Activated T-cell treated with anti-CD3 and anti-CD28 coated beads for 1 hour (primary cell): Measurements from ENCODE around the gene NAT10.
A peak's percentile ranks its signal among the peaks of the same experiment; 100 is the strongest.
"Not testable (repeated sequence)": the region's sequence is repeated elsewhere in the genome, so short reads cannot be mapped to it uniquely, and the experiment has no call there.

Experiments used
- DNase-seq: peaks from one replicate; pipeline ENCODE4 v3.0.0-alpha.2; 2020; ENCODE audit warnings: low read depth

NAT10 gene

DNA sequence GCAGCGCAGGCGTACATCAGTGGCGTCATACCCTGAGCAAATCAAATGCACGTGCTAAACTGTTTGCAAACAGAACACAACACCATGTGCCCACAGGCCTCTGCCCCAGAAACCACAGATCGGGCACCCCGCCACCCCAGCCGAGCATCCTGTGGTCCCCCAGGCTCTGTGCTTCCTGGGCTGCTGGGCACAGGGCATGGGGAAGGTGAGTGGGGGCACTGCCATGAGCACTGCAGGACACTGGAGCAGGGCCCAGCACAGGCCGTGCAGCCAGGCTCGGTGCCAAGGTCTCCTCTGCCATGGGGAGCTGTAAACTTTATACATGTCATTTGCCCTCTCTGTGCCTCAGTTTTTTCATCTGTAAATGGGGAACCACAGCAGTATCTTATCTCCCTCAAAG is 62.5 kb downstream of the NAT10 start:
- DNase-seq = no peak

DNA sequence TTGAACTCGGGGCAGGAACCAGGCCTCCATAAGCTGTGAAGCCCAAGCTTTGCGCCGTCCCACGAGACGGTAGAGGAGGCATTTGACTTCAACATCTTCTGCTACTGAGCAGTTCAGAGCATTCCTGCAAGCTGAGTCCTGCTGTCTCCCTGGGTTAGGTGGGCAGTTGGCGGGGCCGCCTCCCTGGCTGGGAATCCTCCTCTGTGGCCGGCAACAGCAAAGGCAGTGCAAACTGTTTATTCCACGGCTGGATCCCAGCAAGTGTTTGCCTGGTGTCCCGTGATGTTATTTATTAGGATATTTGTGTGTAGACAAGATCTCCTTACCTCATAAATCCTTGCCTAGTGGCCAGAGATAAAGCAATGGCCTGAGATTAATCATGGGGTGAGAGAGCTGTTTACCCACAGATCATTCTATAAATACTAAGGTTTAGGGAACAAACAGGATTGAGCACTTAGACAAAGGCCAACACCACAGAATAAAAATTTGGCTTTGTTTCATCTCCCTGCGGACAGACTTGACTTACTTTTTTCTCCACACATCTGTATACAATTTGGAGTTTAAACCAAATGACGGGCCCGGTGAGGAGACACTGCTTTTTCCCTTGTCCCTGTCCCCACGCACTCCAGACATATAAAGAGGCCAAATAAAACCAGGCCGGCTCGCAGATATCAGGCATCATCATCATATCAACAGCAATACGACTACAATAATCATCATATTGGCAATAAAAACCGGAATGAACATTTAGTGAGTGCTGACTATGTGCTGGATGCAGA is 63.4 kb downstream of the NAT10 start:
- DNase-seq = no peak

GRCh38 chr11:34169686-34170085 is 64.3 kb downstream of the NAT10 start:
- no peak for DNase-seq

DNA sequence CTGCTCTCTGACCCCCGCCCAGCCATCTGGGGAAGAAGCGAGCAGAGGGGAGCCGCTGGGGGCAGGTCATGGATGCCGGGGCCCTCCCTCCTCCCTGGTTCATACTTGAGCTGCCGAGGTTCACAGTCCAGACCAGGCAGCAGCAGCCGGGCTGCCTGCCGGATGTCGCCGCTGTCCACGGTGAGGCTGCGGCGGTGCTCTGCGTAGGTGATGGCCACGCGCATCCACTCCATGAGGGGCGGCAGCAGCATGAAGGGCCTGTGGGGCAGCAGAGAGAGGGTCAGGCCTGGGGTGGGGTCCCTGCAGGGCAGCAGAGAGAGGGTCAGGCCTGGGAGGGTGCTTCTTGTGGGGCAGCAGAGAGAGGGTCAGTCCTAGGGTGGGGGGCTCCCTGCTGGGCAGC is 67.6 kb downstream of the NAT10 start:
- no peak for DNase-seq

DNA sequence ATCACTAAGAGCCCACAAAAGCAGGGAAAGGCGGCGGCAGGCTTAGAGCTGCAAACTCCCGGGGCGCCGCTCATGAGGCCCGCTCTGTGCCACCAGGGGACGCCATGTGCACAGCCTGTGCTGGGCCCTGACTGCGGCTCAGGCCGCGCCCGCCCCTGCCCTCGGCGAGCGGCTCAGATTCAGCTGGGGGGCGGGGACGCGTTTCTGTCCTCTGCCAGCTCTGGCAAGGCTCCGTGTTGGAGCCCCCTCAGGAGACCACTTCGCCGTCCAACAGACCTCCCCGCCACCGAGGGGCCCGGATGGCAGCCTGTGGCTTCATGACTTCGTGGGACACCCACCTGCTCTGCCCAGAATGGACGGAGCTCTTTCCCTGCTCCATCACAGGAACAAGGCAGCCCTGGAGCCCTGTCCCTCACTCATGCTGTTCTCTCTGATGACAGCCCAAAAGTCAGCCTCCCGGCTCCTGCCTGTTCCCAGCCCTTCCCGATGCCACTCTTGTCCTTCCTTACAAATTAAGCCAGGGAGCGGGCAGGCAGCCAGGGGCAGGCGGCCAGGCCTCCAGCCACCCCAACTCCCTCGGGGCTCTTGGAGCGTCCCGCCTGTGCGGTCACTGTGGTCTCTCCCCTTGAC is 69.1 kb downstream of the NAT10 start:
- DNase-seq = peak; percentile 72

DNA sequence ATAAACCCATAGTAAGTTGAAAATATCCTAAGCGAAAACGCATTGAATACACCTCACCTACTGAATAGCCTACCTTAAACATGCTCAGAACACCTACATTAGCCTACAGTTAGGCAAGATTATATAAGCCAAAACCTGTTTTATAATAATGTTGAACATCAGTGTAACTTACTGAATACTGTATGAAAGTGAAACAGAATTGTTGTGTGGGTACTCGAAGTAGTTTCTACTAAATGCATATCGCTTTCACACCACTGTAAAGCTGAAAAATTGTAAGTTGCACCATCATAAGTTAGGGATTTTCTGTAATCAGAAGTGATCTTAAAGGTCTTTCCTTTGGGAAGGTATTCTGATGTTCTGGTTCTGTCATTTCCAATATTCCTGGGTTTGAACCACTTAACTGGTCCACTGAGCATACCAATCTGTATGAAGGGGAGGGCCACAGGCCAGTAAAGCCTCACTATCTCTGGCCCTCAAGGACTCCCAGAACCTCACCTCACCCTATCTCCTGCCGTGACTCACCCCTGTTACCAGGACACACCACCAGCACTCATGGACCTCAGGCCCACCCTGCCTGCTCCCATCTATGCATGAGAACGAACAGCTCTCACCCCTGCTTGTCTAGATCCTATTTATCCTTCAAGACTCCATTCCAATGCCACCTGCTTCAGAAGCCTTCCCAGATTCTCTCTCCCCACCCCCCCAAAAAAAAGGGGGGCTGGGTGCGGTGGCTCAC is 70.0 kb downstream of the NAT10 start:
- no peak for DNase-seq

DNA sequence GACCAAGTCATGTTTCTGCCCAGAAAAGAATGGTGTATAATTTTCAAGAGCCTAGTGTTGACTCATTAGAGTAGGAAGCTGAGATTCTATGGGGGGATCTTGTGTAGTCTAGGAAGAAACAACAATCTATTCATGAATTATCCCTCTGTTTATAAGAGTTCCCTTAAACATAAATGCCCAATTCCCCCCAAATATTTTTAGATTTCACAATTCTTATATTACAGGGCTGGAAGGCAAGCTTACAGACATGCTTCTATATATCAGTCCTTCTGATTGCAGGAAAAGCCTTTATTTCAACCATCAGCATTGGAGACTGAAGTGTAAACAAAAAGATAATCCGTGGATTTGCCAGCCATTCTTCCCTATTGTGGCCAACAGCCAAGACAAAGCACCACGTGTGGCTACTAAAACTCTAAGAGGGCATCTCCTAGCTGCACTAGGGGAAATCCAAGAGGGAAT is 71.4 kb downstream of the NAT10 start:
- no peak for DNase-seq

- no peak for DNase-seq
Observed at GRCh38 chr11:34178209-34178821, 72.9 kb downstream of the NAT10 start.

DNA sequence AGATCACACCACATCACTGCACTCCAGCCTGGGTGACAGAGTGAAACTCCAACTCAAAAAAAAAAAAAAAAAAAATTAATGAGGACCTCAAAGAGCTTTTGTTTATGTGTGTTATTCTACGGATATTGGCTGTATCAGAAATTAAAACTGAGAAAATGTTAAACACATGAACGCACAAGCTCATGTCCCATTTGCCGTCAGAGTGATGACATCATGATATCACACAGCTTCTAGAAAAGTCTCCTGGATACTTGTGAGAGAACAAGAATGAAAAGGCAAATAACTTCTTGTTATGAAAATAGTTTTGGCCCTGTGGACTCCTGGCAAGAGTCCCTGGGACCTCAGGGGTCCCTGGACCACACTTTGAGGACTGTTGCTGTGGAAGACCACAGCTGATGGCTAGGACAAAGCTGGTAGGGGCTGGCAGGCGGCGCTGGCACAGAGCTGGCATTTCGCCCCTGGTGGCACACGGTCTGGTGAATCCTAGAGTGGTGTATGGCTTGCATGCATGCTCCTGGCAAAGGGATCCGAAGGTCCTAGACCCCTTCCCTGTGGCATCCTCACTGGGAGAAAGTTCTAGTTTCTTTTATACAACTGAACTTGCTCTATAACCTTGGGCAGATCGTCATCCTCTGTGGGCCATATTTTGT is 73.7 kb downstream of the NAT10 start:
- no peak for DNase-seq

DNA sequence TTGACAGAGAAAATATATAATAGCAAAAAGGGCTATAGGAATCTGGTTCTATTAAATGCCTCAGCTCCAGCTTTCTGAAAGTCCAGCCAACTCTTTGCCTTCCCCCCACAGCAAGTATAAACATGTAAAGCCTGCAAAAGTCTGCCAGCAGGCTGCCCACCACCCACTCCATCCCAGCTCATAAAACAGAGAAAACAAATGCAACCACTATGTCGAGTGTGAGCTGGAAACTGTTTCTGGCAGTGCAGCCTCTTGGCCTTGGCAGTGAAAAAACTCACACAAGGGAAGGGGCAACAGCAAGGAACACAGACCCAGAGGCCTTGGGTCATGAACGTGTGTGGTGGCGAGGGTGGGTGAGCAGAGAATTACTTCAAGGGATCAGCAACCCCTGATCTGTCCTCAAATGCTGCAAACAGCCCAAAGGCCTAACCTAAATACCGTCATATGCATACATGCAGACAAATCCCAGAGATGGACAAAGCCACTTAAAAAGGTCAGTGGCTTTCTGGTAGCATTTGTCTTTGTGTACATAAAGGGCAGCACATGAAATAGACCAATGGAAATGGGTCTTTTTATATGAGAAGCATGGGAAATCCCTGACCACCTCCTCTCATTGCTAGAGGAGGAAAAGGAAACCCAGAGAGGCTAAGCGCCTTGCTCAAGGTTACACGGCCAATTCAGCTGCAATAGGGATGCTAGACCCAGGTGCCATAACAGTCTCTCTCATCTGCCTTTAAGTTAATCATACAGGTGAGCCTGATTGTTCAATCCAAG is 74.8 kb downstream of the NAT10 start:
- DNase-seq = no peak

DNA sequence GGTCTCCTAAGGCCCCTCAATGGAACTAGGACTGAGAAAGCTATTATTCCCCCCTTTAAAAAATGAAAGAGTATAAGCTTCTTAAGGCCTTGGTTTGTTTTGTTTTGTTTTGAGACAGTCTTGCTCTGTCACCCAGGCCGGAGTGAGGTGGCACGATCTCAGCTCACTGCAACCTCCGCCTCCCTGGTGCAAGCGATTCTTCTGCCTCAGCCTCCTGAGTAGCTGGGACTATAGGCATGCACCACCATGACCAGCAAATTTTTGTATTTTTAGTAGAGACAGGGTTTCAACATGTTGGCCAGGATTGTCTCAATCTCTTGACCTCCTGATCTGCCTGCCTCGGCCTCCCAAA is 75.4 kb downstream of the NAT10 start:
- DNase-seq = not testable (repeated sequence)

DNA sequence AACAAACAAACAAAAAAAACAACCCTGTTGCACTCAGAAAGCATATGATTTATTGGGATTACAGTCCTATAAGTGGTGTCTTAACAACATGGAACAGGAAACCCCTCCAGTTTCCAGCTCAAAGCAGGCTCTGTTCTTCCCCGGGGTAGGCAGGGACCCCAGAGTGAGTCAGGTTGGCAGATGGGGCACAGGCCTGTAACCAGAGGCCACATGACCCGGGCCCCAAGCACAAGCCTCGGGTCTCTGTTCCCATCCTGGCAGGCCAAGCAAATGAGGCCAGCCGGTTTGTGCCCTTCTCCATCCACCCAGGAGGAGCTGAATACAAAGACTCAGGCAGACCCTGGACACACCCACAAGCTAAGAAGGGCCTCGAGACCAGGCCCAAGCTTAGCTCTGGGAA is 75.8 kb downstream of the NAT10 start:
- no peak for DNase-seq

- no peak for DNase-seq
Observed at GRCh38 chr11:34181856-34182405, 76.5 kb downstream of the NAT10 start.

GRCh38 chr11:34182425-34182824 is 77.0 kb downstream of the NAT10 start:
- DNase-seq = no peak

DNA sequence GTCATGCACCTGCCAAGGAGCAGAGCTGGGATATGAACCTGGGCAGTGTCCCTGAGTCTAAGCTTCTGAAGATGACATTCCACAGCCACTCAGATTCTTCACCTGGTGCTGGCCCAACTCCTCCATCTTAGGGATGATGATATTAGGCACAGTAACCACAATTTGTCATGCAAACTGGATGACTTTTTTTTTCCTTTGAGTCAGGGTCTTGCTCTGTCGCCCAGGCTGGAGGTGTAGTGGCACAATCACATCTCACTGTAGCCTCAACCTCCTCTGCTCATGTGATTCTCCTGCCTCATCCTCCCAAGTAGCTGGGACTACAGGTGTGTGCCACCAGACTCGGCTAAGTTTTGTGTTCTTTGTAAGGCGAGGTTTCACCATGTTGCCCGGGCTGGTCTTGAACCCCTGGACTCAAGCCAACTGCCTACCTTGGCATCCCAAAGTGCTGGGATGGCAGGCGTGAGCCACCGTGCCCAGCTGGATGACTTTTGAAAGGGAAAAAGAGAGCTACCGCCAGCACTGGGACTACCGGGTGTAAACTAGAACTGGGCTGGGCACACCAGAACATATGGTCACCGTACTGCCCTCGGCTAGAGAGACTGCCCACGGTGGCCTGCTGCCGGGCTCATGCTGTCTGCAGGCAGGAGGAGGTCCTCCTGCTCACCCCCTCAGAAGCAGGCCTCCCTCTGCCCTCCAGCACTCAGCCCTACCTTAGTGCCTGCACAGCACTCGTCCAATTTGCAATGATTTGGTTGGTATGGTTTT is 77.7 kb downstream of the NAT10 start:
- no peak for DNase-seq

GRCh38 chr11:34183848-34184391 is 78.5 kb downstream of the NAT10 start:
- no peak for DNase-seq

- DNase-seq = no peak
Observed at GRCh38 chr11:34184505-34185015, 79.1 kb downstream of the NAT10 start.

DNA sequence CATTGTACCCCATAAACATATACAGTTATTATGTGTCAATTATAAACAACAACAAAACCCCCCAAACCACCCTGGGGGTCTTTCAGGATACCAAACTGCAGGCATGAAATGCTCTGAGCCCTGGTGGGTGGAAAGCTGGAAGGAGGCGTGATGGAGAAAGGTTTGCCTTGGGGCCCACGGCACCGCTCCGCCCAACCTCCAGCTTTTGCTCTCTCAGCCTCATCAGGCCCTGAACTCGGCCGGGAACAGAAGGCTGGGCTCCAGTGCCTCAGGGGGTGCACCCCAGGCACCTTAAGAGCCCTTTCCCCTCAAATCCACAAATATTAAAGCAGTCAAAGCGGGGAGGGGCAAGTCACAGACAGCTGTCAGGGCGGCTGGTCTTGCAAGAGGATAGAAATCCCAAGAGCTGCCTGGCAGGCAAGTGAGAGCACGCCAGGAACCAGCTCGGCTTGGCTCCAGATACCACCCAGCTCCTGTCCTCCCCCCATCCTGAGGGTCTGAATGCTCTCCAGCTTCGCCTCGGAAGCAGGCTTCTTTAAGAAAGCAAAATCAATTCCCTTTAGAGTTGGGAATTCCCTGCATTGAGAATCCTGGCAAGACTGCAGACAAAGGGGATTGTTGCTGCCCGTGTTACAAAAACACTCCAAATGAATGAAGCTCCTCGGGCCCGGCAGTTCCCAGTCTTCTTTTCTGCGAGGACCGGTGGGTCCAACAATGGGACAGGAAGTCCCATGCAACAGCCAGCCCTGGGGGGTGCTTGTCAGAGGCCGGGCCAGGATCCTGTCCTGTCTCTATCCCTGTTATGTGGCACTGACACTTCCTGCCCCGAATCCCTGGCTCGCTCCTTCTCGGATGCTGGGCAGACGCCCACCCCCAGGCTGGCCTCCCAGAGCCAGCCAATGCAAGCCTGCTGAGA is 80.8 kb downstream of the NAT10 start:
- DNase-seq = no peak

DNA sequence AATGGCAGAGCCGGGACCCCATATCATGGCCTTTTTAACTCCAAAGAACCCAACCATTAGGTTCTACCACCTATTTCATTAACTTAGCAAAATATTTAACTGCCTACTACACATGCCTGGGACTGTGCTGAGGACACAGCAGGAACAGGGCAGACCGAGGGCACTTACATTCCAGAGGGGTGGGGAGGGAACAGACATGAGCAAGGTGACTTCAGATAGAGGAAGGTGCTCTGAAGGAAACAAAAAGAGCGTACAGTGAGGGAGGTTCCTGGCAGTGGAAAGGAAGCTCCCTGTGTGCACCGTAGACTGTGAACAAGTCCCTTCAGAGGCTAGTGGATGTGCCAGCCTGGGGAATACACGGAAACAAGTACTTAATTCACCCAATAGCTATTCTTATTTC is 82.8 kb downstream of the NAT10 start:
- no peak for DNase-seq
